ENCODE data around the gene MRPL3.

MRPL3 gene

GRCh38 chr3:131549340-131549739 lies 46.6 kb upstream of the MRPL3 start:
- peak in 1 of 2 experiments; percentile 7 for DNase-seq (ENCODE audit: low read depth in 1 of 2, low spot score in 1 of 2)
- Histone ChIP-seq H3K27ac (replicated peaks) (no peak overlapping the region), H3K27me3 (ENCODE audit: insufficient read depth, poor library complexity, severe bottlenecking) (peaks cover 5% of the 10 kb centered on the region), H3K4me3 (replicated peaks; ENCODE audit: insufficient read depth, low read length) (no peak overlapping the region)
- TF ChIP-seq POLR2AphosphoS5 (IDR thresholded peaks at IDR 0.05; ENCODE audit: low read depth) (no peak), GABPA (IDR thresholded peaks at IDR 0.05; ENCODE audit: low read depth) (no peak), SPI1 (IDR thresholded peaks at IDR 0.05; ENCODE audit: borderline replicate concordance, low read depth) (no peak)
- TF ChIP-seq, protein P1, sequence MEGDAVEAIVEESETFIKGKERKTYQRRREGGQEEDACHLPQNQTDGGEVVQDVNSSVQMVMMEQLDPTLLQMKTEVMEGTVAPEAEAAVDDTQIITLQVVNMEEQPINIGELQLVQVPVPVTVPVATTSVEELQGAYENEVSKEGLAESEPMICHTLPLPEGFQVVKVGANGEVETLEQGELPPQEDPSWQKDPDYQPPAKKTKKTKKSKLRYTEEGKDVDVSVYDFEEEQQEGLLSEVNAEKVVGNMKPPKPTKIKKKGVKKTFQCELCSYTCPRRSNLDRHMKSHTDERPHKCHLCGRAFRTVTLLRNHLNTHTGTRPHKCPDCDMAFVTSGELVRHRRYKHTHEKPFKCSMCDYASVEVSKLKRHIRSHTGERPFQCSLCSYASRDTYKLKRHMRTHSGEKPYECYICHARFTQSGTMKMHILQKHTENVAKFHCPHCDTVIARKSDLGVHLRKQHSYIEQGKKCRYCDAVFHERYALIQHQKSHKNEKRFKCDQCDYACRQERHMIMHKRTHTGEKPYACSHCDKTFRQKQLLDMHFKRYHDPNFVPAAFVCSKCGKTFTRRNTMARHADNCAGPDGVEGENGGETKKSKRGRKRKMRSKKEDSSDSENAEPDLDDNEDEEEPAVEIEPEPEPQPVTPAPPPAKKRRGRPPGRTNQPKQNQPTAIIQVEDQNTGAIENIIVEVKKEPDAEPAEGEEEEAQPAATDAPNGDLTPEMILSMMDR (IDR thresholded peaks at IDR 0.05; ENCODE audit: insufficient read depth, low read length), result no peak
- TF ChIP-seq, protein P2, sequence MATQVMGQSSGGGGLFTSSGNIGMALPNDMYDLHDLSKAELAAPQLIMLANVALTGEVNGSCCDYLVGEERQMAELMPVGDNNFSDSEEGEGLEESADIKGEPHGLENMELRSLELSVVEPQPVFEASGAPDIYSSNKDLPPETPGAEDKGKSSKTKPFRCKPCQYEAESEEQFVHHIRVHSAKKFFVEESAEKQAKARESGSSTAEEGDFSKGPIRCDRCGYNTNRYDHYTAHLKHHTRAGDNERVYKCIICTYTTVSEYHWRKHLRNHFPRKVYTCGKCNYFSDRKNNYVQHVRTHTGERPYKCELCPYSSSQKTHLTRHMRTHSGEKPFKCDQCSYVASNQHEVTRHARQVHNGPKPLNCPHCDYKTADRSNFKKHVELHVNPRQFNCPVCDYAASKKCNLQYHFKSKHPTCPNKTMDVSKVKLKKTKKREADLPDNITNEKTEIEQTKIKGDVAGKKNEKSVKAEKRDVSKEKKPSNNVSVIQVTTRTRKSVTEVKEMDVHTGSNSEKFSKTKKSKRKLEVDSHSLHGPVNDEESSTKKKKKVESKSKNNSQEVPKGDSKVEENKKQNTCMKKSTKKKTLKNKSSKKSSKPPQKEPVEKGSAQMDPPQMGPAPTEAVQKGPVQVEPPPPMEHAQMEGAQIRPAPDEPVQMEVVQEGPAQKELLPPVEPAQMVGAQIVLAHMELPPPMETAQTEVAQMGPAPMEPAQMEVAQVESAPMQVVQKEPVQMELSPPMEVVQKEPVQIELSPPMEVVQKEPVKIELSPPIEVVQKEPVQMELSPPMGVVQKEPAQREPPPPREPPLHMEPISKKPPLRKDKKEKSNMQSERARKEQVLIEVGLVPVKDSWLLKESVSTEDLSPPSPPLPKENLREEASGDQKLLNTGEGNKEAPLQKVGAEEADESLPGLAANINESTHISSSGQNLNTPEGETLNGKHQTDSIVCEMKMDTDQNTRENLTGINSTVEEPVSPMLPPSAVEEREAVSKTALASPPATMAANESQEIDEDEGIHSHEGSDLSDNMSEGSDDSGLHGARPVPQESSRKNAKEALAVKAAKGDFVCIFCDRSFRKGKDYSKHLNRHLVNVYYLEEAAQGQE (IDR thresholded peaks at IDR 0.05; ENCODE audit: insufficient replicate concordance, low read depth), result no peak

DNA sequence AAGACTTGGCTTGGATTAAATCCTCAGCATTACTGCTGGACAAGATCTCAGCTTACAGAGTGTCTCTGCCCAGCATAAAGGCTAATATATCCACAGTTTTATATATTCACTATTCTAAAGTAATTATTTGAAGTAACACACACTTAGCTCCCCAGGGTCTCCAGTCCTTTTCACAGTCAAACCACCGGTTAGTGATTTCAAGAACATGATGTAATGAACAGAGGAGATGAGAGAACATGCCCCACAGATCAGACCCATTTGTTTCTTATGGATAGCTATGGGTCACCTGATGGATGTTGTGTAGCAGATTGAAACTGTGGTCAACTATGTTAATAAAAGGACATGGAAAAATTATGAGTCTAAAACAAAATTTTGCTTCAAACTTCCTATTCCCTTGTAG lies 44.8 kb upstream of the MRPL3 start:
- TF ChIP-seq GABPA (IDR thresholded peaks at IDR 0.05; ENCODE audit: low read depth), result no peak
- TF ChIP-seq, protein P1 (IDR thresholded peaks at IDR 0.05; ENCODE audit: insufficient read depth, low read length), result no peak
- TF ChIP-seq POLR2AphosphoS5 (IDR thresholded peaks at IDR 0.05; ENCODE audit: low read depth), result no peak
- no peak for TF ChIP-seq SPI1 (IDR thresholded peaks at IDR 0.05; ENCODE audit: borderline replicate concordance, low read depth)
- TF ChIP-seq, protein P2 (IDR thresholded peaks at IDR 0.05; ENCODE audit: insufficient replicate concordance, low read depth), result no peak
- Histone ChIP-seq H3K27me3 (ENCODE audit: insufficient read depth, poor library complexity, severe bottlenecking) (peaks cover 5% of the 10 kb centered on the region), H3K27ac (replicated peaks) (no peak overlapping the region), H3K4me3 (replicated peaks; ENCODE audit: insufficient read depth, low read length) (no peak overlapping the region)
- DNase-seq (ENCODE audit: low read depth in 1 of 2, low spot score in 1 of 2), result no peak

DNA sequence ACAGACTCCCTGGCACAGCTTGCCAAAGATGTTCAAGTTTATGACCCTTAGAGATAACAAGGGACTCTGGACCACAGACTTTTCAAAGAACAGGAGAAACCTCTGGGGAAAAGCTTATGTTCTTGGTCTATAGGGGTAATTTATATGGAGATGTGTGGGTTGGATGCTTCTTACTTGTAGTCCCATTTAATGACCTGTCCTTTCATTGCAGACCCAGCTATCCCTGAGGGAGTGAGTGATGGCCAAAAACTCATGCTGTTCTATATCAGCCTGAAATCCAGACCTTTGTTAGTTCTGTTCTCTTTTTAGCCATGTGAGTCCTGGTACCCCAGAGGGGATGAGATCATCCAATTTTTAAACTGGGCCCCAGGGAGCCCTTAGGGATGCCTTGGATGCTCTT lies 43.7 kb upstream of the MRPL3 start:
- no peak for TF ChIP-seq POLR2AphosphoS5 (IDR thresholded peaks at IDR 0.05; ENCODE audit: low read depth)
- TF ChIP-seq, protein P1 (IDR thresholded peaks at IDR 0.05; ENCODE audit: insufficient read depth, low read length), result no peak
- TF ChIP-seq GABPA (IDR thresholded peaks at IDR 0.05; ENCODE audit: low read depth), result no peak
- no peak for TF ChIP-seq SPI1 (IDR thresholded peaks at IDR 0.05; ENCODE audit: borderline replicate concordance, low read depth)
- TF ChIP-seq, protein P2 (IDR thresholded peaks at IDR 0.05; ENCODE audit: insufficient replicate concordance, low read depth), result no peak
- H3K27me3 ChIP-seq (ENCODE audit: insufficient read depth, poor library complexity, severe bottlenecking), result peaks cover 3% of the 10 kb centered on the region
- no peak overlapping the region for H3K27ac ChIP-seq (replicated peaks)
- no peak for DNase-seq (ENCODE audit: low read depth in 1 of 2, low spot score in 1 of 2)
- H3K4me3 ChIP-seq (replicated peaks; ENCODE audit: insufficient read depth, low read length), result no peak overlapping the region
